Stimulated activated CD4-positive, alpha-beta T cell treated with anti-CD3 and anti-CD28 coated beads, Interleukin-2, amount 100 ng/mL, for 4 hours (primary cell): Measurements from ENCODE around the gene EPSTI1.
"Not testable (repeated sequence)": the region's sequence is repeated elsewhere in the genome, so short reads cannot be mapped to it uniquely, and the experiment has no call there.

ENCODE experiments used
- DNase-seq: peaks from one replicate; pipeline ENCODE4 v3.0.0-alpha.2; 2020; ENCODE audit warnings: low read depth

Gene EPSTI1

DNA sequence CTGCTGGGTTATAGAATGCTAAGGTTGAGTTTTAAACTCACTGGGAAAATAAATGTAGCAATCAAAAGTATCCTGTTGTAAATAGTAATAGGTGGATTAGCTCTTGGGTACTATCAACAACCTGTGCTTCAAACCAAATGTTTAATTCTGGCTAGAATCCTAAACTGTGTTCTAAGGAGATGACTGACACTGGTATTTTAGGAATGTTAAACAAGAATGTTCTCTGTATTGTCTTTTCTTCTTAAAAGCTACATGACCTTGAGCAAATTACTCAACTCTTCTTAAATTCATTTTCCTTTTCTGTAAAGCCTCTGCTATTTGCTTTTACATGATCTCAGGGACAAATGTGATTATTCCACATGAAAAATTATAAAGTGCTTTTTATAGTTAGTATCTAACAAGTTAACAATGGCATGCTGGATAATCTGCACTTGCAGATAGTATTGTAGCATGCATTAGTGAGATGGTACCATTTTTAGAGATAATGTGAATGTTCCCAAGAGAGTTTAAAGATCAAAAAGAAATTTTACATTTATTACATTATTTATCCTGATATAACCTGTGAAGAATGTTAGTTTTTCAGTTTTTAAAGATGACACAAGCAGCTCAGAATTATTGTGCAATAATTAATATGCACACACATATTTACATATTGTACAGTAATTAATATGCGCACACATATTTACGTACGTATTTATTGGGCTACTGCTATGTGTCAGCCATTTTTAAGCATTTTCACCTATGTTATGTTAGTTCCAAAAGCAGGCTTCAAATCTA, 13.6 kb upstream of the EPSTI1 start:
- no peak for DNase-seq

DNA sequence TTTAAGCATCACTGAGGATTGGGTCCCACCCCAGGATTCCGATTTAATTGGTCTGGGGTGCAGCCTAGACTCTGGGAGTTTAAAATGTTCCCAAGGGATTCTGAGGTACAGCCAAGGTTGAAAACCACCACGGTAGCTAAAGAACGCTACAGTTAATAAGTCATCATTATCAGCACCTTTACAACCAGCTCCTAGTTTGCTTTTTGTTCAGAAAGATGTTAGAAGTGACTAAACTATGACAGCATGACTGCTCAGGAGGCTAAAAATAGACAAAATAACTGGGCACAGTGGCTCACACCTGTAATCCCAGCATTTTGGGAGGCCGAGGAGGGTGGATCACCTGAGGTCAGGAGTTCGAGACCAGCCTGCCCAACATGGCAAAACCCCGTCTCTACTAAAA, 11.7 kb upstream of the EPSTI1 start:
- DNase-seq, result no peak

DNA sequence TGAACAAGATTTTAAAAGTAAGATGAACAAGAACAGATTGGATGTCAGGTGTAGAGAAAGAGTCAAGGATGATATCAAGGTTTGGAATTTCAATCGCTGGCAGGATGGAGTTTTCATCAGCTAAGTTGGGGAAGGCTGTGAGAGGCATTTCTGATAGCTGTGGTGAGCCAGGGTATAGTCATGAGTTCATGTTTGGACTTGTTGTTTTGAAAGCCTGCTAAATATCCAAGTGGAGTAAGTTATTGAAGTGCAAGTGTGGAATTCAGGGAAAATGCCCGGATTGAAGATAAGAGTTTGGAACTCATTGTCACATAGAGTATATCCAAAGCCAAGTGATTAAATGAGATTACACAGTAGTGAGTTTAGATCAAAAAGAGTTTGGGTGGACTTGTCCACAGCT, 11.0 kb upstream of the EPSTI1 start:
- no peak for DNase-seq

DNA sequence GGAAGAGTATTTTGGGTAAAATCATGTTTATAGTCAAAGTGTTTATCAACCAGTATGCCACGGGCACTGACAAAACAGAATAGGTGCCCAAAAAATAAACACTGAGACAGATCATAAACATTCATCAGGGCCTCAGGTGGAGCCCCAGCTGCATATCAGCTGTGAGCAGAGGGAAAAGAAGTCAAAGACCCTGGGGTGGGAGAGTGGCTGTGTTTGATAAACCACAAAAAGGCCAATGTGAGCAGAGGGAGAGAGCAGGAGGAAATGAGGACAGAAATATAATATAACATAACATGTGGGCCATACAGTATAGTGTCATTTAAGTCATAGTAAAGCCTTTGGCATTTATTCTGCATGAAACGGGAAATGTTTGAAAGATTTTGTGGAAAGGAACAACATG, 10.0 kb upstream of the EPSTI1 start:
- DNase-seq, result no peak

DNA sequence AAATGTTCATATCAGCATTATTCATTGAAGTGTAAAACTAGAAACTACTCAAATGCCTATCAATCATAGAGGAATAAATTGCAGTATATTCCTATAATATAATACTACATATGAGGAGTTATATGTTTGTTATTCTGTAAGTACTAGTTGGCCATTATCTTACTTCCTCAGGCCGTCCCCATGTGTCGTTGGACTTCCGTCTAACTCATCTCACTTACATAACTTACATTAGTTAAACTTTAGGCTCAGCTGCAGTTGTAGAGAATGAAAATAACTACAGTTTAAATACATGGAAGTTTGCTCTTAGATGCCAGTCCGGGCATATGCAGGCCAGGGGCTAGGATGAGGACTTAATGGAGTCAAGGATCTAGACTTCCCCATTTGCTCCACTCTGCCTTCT, 8.6 kb upstream of the EPSTI1 start:
- no peak for DNase-seq

DNA sequence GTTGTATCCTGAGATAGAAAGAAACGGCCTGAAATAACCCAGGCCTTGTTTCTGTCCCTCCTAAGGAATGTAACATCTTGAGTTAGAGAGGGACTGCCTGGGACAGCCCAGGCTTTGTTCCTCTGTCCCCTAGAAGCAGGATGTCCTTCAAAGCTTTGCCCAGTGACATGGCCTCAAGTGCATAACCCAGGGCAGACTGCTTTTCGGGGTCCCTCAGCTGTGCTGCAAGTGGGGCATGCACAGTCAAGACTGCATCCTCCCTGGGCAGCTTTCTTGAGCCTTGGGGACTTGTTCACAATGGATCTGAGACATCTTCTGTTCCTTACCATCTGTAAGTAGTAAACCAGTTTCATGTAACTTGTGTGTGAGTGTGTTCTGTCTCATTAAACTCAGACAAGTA, 7.5 kb upstream of the EPSTI1 start:
- DNase-seq, result no peak

DNA sequence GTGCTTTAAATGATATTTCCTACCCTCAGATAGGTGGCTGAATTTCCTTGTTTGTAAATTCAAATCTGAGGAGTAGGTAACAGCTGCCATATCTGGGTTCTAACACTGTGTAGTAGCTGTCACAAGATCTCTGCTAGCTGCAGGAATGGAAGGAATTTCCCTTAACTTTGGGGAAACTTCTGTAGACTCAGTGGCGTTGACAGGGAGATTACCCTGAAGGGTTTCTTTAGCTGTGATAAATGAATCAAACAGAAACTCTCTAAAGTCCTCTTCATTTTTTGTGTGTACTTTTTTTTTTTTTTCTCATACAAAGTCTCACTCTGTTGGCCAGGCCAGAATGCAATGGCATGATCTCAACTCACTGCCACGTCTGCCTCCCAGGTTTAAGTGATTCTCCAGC, 5.3 kb upstream of the EPSTI1 start:
- DNase-seq, result no peak

DNA sequence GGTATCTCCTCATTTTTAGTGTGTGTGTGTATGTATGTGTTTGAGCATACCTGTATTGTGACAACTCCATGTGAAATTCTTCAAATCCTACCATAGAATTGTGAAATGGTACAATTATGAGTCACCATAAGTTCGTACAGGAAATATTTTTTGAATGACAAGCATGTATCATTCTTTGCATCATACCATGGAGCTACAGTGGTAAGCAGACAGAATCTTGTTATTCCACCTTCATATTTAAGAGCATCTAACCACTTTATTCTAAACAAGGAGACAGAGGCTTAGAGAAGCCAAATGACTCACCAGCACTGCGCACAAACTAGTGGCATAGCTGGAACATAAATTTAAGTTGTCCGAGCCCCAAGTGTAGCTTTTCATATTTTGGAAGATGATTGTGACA, 4.5 kb upstream of the EPSTI1 start:
- no peak for DNase-seq

DNA sequence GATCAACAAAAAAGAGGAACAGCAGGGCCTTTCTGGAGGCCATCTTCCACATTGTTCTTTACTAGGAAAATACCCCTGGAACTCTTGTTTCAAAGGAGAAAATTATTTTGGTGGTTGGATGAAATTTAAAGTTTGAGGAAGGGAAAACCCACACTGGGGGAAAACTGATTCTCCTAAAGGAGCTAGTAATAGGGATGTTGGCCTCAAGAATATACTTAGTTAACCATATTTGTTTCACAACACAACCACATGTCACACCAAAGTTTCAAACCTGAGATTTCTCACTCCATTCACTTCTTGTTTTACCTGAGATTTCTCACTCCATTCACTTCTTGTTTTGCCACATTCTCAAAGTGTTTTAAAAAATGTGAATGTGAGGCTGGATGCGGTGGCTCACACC, 2.8 kb upstream of the EPSTI1 start:
- DNase-seq, result no peak

DNA sequence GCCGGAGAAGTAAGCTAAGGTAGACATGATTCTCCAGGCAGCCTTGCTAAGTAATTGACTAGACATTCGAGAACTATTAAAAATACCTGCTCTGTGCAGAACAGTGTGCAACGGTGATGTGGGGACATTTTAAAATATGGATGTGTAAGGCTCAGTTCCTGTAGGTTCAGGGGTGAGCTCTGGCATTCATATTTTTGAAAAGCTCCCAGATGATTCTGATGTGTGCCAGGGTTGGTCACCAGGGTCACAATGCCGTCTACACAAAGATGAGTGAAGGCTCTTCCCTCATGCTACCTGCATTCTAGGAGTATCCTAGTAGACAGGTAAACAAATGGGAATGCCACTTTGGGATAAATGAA, 702 bp upstream of the EPSTI1 start:
- DNase-seq, result no peak

DNA sequence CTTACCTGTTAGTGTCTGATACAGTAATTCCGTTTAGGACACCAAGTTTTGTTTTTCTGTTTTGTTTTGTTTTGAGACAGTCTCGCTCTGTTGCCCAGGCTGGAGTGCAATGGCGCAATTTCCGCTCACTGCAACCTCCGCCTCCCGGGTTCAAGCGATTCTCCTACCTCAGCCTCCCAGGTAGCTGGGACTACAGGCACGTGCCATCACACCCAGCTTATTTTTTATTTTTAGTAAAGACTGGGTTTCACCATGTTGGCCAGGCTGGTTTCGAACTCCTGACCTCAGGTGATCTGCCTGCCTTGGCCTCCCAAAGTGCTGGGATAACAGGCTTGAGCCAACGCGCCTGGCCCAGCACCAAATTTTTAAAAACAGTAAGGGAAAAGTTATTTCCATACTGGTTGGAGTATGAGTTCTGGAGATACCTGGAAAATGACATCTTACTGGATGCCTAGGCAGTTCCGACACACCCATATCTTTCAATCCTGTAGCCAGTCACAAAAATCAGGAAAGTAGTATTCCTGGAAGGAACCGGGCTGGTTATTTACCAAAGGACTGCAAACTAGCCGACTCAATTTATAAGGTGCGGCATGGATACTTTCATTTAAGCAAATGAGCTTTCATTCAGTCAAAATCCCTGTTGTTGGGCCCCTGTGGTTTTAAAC, 676 bp downstream of the EPSTI1 start:
- DNase-seq, result not testable (repeated sequence)

DNA sequence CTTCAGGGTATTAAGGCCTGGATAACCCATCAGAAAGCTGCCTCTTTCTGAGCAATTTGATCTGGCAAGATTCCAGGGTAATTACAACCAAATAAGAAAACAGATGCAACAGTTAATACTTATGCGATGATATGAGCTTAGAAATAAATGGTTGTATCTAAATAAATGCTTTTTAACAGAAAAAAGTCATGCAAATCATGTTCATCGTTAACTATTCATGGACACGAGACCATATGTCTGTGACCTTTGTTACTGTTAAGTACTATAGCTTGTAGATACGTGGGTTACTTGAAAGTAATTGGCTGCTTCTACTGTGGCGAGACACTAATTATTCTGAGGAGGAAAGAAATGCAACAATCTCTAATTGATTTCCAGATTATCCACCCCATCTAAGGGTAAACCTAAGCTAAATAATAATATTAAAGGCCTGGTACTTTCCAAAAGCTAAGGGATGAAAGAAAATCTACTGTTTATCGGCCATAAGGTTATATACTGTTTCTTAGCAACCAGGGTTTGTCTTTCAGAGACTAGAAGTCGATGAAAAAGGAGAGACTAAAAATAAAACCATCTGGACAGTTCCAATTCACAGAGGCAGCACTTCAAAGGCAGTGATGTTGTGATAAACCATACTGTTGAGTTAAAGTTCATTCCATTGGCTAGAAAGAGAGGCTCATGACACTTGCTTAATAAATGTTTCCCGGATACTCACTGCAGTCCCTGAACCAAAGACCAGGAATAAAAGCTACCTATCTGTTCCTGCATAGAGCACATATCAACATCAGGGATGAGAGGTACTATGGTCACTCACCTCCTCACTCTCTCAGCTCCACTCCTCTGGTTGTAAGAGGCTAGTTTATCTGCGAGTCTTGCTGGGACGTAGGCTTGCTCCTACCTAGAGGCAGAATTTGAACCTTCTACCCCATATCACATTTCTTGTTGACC, 1.5 kb downstream of the EPSTI1 start:
- DNase-seq, result no peak

DNA sequence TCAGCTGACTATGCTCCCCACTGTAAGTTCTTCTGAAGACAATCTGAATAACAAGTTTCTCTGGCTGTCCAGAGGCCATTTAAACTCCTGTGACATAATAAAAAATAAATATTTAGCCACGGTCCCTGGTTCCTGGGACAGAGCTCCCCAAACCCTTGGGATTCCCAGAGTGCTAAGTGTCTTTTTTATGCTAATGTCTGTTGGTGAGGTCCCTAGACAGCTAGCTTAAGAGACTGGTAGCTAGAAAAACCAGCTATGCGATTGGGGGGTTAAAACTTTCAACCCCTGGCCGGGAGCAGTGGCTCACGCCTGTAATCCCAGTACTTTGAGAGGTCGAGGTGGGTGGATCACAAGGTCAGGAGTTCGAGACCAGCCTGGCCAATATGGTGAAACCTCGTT, 5.9 kb downstream of the EPSTI1 start:
- no peak for DNase-seq

DNA sequence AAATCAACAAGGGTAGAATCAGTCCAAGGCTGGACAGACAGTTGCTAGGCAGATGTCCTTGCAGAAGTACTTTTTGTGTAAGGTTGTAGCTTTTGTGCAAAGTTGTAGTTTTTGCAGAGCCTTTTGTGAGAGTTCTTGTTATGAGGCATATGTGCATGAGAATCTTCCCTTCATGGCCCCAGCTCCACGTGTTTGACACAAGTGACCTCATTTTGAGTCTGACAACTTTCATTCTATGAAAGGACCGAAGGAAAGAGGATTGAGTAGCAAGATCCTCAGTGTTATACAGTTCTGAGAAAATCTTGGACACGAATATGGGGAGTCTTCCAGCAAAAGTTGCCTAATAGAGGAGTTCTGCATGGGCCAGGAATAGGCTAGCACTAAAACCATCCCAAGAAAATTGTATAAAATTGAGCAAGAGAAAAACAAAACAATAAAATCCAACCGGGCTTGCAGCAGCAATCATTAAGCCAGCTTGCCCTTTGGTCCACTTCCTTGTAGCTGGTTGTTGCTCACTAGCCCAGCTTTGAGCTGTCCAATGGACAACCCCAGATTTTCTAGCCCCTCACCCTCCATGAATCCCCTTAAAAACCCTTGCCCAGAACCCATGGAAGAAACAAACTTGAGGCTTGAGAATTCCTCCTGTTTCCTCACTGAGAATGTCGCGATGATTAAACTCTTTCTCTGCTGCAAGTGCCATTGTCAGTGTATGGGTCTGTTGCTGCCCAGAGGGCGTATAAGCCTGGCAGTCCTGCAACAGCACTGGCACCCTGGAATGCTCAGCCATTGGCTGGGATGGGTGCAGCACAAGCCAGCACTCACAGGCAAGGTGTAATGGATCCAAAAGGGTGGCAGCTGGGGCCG, 6.5 kb downstream of the EPSTI1 start:
- DNase-seq, result no peak

DNA sequence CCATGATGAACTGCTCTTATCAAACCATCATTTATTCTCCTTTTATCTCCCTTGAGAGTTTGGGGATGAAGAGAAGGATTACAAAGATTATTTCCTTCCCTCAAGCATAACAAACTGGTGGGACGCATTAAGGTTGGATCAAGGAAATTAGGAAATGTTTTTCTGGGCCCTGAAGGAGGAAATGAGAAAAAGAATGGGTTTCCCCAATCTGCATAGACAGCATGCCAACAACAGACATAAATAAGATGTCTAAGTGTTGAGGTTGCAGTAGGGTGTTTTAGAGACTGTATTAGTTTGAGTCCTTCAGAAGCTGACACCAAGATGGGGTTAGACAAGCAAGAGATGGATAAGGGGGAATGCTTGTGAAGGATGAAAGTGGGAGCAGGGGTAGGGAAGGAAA, 7.3 kb downstream of the EPSTI1 start:
- no peak for DNase-seq

DNA sequence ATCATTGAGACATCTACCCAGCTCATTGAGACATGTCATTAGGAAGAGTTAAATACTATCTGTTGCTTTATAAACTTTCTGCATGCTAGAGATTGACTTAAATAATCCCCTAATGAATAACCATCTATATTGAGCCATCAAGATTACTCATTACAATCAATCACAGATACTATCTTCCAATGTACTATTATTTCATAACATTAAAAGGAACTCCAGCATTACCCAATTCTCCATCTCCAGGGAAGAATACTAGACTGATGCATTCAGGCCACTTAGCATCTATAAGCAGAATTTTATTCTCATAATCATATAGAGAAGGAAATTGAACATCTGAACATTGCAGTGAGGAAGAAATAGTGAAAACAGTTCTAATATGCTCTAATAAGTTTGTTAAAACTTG, 8.0 kb downstream of the EPSTI1 start:
- DNase-seq, result no peak

DNA sequence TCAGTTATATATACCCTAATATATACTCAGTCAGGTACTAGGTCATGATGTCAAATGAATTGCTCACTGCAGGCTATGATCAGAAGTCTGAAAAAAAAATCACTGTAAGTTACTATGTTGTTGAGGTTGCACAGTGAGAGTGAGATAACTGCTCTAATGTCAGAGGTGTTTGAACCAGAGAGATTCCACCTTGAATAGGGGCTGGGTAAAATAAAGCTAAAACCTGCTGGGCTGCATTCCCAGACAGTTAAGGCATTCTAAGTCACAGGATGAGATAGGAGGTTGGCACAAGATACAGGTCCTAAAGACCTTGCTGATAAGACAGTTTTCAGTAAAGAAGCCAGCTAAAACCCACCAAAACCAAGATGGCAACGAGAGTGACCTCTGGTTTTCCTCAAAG, 10.2 kb downstream of the EPSTI1 start:
- no peak for DNase-seq

DNA sequence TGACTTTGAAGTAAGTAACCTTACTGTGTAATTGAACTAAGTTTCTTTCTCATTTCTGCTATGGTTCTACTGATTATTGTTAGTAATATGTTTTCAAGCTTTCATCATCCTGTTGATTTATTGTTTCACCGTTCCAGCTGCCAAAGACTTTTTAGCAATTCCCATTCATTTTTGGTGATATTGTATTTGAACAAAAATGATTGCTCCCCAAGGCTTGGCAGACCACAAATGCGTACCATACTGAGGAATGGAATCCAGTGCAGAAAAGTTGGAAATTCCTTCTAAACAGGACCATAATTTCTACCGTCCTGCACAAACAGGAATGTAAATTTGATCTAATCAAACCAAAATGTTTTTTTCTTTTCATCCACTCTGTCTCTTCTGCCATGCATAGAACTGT, 10.7 kb downstream of the EPSTI1 start:
- no peak for DNase-seq

DNA sequence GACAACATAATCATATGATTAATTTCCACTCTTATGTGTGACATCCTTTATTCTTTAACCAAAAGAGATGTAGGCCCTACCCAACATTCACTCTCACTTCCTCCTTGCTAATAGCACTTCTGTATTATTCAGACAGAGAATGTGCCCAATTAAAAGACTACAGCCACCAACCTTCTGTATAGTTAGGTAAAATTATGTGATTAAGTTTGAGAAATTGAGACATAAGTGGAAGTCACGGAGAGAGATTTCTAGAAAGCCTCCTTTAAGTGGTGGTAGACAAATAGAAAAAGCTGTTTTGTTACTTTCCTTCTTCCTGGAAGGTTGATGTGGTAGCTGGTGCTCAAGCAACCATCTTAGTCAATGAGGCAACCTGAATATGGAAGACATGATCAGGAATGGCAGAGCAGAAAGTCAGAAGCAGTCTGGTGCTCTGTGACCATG, 14.8 kb downstream of the EPSTI1 start:
- DNase-seq, result no peak

DNA sequence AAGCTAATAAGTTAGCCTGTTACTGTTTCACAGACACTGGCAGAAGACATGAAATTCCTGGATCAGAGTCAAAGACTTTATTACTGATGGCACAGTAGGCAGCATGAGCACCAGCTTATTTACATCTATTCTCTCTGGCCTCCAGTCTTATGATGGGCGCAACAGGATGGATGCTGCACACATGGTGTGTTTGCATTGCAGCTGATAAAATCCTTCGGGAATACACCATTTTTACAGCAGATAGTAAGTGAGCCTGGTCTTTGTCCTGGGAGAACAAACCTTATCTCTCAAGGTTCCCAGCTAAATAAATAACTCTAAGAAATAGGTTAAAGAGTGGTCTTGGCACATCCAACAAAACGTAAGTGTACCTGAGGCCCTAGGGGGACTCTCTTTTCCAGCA, 16.0 kb downstream of the EPSTI1 start:
- DNase-seq, result no peak

DNA sequence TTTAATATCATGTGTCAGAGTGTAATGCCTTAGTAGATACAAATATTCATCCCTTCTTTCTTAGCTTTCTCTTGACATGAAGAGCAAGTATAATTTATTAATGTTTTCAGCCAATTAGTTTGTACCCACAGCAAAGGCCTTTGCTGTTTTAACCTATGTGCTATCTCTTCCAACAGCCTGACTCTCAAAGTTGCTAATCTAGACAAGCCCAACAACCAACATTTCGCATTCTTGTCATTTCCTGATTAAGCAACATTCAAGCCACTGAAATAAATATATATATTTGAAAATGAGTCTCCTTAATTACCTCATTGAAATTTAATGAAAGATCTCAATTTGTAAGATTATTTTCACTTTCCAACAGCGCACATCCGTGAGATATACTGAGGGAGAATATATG, 18.5 kb downstream of the EPSTI1 start:
- DNase-seq, result no peak
